IPS-20b (cell line): ENCODE data around the gene LSM7.

Experiments used
- H3K27ac ChIP-seq: one replicate; pipeline ENCODE4 v1.5.1; 2013; ENCODE audit warnings: low read length
- H3K27me3 ChIP-seq: 2 replicates; pipeline ENCODE4 v1.6.1; 2013; ENCODE audit warnings: mild to moderate bottlenecking, low read length, inconsistent platforms; ENCODE audit not compliant: insufficient read depth
- H3K36me3 ChIP-seq: 2 replicates; pipeline ENCODE4 v1.6.1; 2013; ENCODE audit warnings: low read depth, mild to moderate bottlenecking, inconsistent platforms, low read length, moderate library complexity; ENCODE audit not compliant: insufficient read depth
- H3K4me1 ChIP-seq: 2 replicates; pipeline ENCODE4 v1.6.1; 2013; ENCODE audit warnings: mild to moderate bottlenecking, control low read depth, inconsistent platforms, low read length, moderate library complexity; ENCODE audit not compliant: insufficient read depth
- H3K4me3 ChIP-seq: 2 replicates; pipeline ENCODE4 v1.5.1; 2013; ENCODE audit warnings: mild to moderate bottlenecking, low read length, inconsistent platforms
- H3K9ac ChIP-seq: 2 replicates; pipeline ENCODE4 v1.6.1; 2013; ENCODE audit warnings: low read depth, mild to moderate bottlenecking, inconsistent platforms, low read length, moderate library complexity
- H3K9me3 ChIP-seq: 2 replicates; pipeline ENCODE4 v1.6.1; 2013; ENCODE audit warnings: mild to moderate bottlenecking, low read depth, low read length, inconsistent platforms; ENCODE audit not compliant: insufficient read depth

LSM7 gene

DNA sequence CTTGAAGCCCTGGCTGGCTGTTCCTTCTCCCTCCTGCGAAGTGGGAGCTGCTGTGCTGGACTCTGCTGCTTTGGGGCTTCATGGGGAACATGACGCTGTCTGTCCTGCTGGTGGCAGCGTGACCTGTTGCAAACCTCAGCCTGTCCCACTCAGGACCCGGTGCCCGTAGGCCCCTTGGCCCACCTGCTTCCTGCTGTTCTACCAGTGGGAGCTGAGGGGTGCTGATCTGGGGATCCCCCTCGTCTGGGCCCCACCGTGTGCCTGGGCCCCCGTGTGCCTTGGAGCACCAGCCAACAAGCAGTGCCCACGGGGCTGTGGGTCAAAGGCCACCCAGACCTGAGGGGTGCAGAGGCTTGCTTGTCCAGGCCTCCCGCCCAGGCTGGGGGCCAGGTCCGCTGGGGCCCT lies 5.4 kb upstream of the LSM7 start:
- H3K36me3 ChIP-seq: no peaks in the 10 kb centered on the region
- peaks cover 21% of the 10 kb centered on the region for H3K4me1 ChIP-seq
- no peak overlapping the region for H3K9ac ChIP-seq
- no peak overlapping the region for H3K27ac ChIP-seq
- H3K4me3 ChIP-seq: no peak overlapping the region
- H3K9me3 ChIP-seq: peaks cover 5% of the 10 kb centered on the region; the same call in 1 of the 2 replicates
- no peaks in the 10 kb centered on the region for H3K27me3 ChIP-seq

DNA sequence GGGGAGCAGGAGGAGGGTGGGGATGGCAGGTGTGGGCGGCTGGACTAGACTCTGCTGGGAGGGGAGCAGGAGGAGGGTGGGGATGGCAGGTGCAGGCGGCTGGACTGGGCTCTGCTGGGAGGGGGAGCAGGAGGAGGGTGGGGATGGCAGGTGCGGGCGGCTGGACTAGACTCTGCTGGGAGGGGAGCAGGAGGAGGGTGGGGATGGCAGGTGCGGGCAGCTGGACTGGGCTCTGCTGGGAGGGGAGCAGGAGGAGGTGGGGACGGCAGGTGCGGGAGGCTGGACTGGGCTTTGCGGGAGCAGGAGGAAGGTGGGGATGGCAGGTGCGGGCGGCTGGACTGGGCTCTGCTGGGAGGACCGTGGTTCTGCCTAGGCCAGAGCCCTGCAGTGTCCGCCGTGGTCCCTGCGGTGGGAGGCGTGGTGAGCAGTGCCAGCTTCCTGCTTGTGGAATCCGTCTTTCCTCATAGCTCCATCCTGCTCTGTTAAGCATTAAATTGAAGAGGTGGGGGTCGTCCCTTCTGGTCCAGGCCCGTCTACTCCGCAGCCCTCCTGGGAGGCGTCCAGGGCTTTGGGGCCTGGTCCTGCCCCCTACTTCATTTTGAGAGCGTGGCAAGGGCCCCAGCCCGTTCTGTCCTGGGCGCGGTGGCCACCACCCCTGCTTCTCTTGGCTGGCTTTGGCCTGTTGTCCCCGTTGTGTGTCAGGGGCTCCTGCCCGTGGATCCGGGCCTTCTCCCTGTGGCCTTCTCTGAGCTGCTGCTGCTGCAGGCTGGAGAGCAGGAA lies 4.8 kb upstream of the LSM7 start:
- no peak overlapping the region for H3K27ac ChIP-seq
- no peak overlapping the region for H3K9ac ChIP-seq

DNA sequence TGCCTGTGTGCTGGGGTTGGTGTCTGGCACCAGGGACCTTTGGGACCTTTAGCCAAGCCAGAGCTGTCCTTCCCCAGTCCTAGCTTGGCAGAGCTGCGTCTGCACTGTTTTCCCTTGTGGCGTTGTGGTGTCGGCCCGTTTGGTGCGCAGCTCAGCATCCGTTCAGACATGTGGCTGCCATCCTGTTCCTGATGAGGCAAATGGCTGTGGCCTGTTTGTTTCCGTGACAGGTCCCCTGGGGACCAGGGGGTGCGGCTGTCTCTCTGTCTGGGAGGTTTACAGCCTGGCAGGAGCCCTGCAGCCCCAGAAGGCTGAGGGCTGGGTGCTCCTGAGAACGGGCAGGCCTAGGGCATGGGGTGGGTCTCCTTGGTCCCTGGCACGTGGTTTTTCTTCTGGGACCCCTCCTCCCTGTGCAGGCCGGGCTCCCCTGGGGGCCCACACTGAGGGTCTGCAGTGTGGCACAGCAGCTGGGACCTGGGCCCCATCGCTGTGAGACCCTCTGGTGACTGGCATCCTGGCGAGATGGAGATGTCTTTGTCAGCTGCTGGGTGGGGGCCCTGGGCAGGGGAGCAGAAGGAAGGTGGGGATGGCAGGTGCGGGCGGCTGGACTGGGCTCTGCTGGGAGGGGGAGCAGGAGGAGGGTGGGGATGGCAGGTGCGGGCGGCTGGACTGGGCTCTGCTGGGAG lies 4.1 kb upstream of the LSM7 start:
- Histone ChIP-seq H3K9ac (no peak overlapping the region), H3K27ac (no peak overlapping the region), H3K36me3 (no peaks in the 10 kb centered on the region), H3K27me3 (no peaks in the 10 kb centered on the region), H3K4me3 (no peak overlapping the region), H3K4me1 (peaks cover 21% of the 10 kb centered on the region), H3K9me3 (peaks cover 5% of the 10 kb centered on the region; the same call in 1 of the 2 replicates)

More for the DNA sequence above, 4.8 kb upstream of the LSM7 start:
- Histone ChIP-seq H3K4me3 (no peak overlapping the region), H3K36me3 (no peaks in the 10 kb centered on the region), H3K4me1 (peaks cover 21% of the 10 kb centered on the region), H3K27me3 (no peaks in the 10 kb centered on the region), H3K9me3 (peaks cover 5% of the 10 kb centered on the region; the same call in 1 of the 2 replicates)

DNA sequence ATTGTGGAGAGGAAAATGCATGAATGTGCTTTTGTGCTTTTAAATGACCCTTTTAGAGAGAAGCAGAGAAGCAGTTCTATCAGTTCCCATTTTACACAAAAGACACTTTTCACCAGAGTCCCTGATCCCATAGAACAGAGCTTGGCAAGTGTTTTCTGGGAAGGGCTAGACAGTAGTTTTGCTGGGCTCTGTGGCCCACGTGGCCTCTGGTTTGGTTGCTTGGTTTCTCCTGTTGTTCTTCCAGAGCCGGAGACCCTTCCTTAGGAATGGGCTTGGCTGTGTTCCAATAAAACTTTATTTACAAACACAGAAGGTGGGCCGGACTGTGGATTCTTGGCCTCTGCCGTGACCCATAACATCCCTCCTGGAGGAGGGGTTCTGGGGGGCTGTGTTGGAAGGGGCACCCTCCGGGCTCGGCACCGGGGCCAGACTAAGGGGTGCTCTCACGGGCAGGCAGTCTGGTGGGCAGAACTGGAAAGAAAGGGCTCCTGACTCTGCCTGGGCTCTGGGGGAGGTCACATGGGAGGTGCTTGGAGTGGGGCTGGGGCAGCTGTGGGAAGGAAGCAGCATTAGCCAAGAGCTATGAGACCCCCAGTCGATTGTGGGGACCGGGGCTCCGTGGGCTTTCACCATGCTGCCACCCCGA lies 3.3 kb upstream of the LSM7 start:
- Histone ChIP-seq H3K4me1 (peaks cover 21% of the 10 kb centered on the region), H3K27ac (no peak overlapping the region), H3K27me3 (no peaks in the 10 kb centered on the region), H3K4me3 (no peak overlapping the region), H3K9me3 (peaks cover 5% of the 10 kb centered on the region; the same call in 1 of the 2 replicates), H3K9ac (no peak overlapping the region; the same call in 1 of the 2 replicates), H3K36me3 (no peaks in the 10 kb centered on the region)

DNA sequence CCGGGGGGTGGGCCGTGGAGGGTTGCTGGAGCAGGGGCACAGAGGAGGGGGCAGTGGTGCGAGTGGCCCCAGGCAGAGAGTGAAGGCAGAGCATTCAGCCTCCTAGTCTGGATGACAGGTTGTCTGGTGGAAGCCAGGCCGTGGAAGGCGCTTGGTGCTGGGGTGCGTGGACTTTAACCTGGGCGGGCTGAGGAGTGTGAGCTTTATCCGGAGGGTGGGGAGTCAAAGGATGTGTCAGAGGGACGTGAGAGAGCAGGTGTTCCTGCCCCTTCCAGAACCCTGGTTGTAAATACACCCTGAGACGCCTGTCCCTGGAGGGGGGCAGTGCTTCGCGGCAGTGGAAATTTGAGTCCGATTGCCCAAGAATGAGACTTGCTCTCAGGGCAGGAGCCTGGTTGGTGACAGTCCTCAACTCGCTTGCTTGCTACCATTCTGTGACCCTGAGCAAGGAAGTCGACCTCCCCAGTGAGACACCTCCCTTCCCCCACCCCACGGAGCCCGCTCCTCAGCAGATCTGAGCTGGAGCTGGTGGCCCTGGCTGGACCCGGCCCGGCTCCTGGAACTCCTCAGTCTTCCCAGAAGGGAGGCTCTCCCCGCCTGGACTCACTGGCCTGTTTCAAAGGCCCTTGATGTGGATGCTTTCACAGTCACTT lies 2.4 kb upstream of the LSM7 start:
- H3K9me3 ChIP-seq: peaks cover 5% of the 10 kb centered on the region; the same call in 1 of the 2 replicates
- H3K4me3 ChIP-seq: 0 out of 2 replicates have a peak overlapping the region, but pooled peaks have one; percentile 12
- peaks cover 21% of the 10 kb centered on the region for H3K4me1 ChIP-seq
- no peaks in the 10 kb centered on the region for H3K27me3 ChIP-seq
- no peak overlapping the region for H3K27ac ChIP-seq
- H3K36me3 ChIP-seq: peaks cover 4% of the 10 kb centered on the region; the same call in 1 of the 2 replicates
- H3K9ac ChIP-seq: no peak overlapping the region; the same call in 1 of the 2 replicates

DNA sequence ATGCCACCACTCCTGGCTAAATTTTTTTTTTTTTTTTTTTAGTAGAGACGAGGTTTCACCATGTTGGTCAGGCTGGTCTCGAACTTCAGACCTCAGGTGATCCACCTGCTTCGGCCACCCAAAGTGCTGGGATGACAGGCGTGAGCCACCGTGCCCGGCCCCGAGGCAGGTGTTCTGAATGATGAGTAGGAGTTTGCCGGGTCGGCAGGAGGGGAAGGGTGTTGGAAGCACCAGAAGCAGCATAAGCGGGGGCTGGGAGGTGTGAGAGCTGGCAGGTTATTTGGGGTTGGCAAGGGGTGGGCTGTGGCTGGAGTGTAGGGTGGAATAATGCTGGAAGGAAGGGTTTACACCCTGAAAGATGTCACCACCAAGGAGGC lies 1.9 kb upstream of the LSM7 start:
- peaks cover under 1% of the 10 kb centered on the region; the same call in 1 of the 2 replicates for H3K9me3 ChIP-seq
- H3K4me3 ChIP-seq: no peak overlapping the region
- no peak overlapping the region for H3K27ac ChIP-seq
- peaks cover 21% of the 10 kb centered on the region for H3K4me1 ChIP-seq
- peaks cover 7% of the 10 kb centered on the region; the same call in 1 of the 2 replicates for H3K36me3 ChIP-seq
- H3K27me3 ChIP-seq: no peaks in the 10 kb centered on the region
- H3K9ac ChIP-seq: no peak overlapping the region

- H3K27ac ChIP-seq: no peak overlapping the region
Observed at GRCh38 chr19:2329501-2329916, 1.1 kb upstream of the LSM7 start.

GRCh38 chr19:2329149-2329478 lies 728 bp upstream of the LSM7 start:
- Histone ChIP-seq H3K36me3 (peaks cover 16% of the 10 kb centered on the region; the same call in 1 of the 2 replicates), H3K9ac (peak overlapping the region; percentile 95), H3K27me3 (no peaks in the 10 kb centered on the region), H3K4me3 (peak overlapping the region; percentile 98), H3K4me1 (peaks cover 21% of the 10 kb centered on the region), H3K9me3 (no peaks in the 10 kb centered on the region), H3K27ac (no peak overlapping the region)

More at GRCh38 chr19:2329501-2329916, 1.1 kb upstream of the LSM7 start:
- Histone ChIP-seq H3K36me3 (peaks cover 12% of the 10 kb centered on the region; the same call in 1 of the 2 replicates), H3K27me3 (no peaks in the 10 kb centered on the region), H3K4me3 (peak overlapping the region; percentile 98), H3K9me3 (no peaks in the 10 kb centered on the region), H3K4me1 (peaks cover 21% of the 10 kb centered on the region), H3K9ac (peak overlapping the region; percentile 95)

GRCh38 chr19:2327773-2328400 lies 499 bp downstream of the LSM7 start:
- peak overlapping the region; percentile 95 for H3K9ac ChIP-seq
- H3K36me3 ChIP-seq: peaks cover 18% of the 10 kb centered on the region; the same call in 1 of the 2 replicates
- H3K4me1 ChIP-seq: peaks cover 21% of the 10 kb centered on the region
- no peaks in the 10 kb centered on the region for H3K9me3 ChIP-seq
- no peaks in the 10 kb centered on the region for H3K27me3 ChIP-seq
- peak overlapping the region; percentile 98 for H3K4me3 ChIP-seq
- peak overlapping the region; percentile 88 for H3K27ac ChIP-seq

- H3K4me1 ChIP-seq: peaks cover 21% of the 10 kb centered on the region
- no peaks in the 10 kb centered on the region for H3K27me3 ChIP-seq
- H3K36me3 ChIP-seq: peaks cover 24% of the 10 kb centered on the region; the same call in 1 of the 2 replicates
- H3K9me3 ChIP-seq: no peaks in the 10 kb centered on the region
- no peak overlapping the region for H3K9ac ChIP-seq
- 0 out of 2 replicates have a peak overlapping the region, but pooled peaks have one; percentile 24 for H3K4me3 ChIP-seq
- no peak overlapping the region for H3K27ac ChIP-seq
Observed at GRCh38 chr19:2326699-2327360, 1.6 kb downstream of the LSM7 start.
